H9 (cell line): ENCODE data around the gene ANO3. TPM values are rescaled to one million over a fixed set of nuclear protein-coding genes. Genes with fewer than 3 reads are reported as not detected.

Experiments
- DNase-seq: peaks from one replicate; pipeline ENCODE4 v3.0.0-alpha.2; 2017
- H2AFZ ChIP-seq: one replicate; pipeline ENCODE4 v1.6.1; 2013; ENCODE audit warnings: mild to moderate bottlenecking, low read length, control low read depth, moderate library complexity
- H2AK5ac ChIP-seq: 2 replicates; pipeline ENCODE4 v1.6.1; 2013; ENCODE audit warnings: low read length, control low read depth, mixed read lengths; ENCODE audit not compliant: insufficient read length
- H2BK120ac ChIP-seq: one replicate; pipeline ENCODE4 v1.6.1; 2013; ENCODE audit warnings: low read depth, mild to moderate bottlenecking, low read length, control low read depth, inconsistent platforms; ENCODE audit not compliant: poor library complexity, severe bottlenecking
- H2BK12ac ChIP-seq: 2 replicates; pipeline ENCODE4 v1.6.1; 2013; ENCODE audit warnings: low read length, control low read depth, mixed read lengths, low read depth; ENCODE audit not compliant: insufficient read length
- H2BK15ac ChIP-seq: 2 replicates; pipeline ENCODE4 v1.6.1; 2013; ENCODE audit warnings: low read depth, low read length, control low read depth
- H2BK20ac ChIP-seq: one replicate; pipeline ENCODE4 v1.6.1; 2013; ENCODE audit warnings: low read depth, mild to moderate bottlenecking, low read length, control low read depth, inconsistent platforms; ENCODE audit not compliant: poor library complexity, severe bottlenecking
- H2BK5ac ChIP-seq: 2 replicates; pipeline ENCODE4 v1.6.1; 2013; ENCODE audit warnings: low read length, control low read depth, mixed read lengths; ENCODE audit not compliant: insufficient read length
- H3K14ac ChIP-seq: 2 replicates; pipeline ENCODE4 v1.6.1; 2013; ENCODE audit warnings: low read length, control low read depth; ENCODE audit not compliant: insufficient read depth
- H3K18ac ChIP-seq: 2 replicates; pipeline ENCODE4 v1.6.1; 2013; ENCODE audit warnings: low read depth, mild to moderate bottlenecking, mixed read lengths, low read length, control low read depth; ENCODE audit not compliant: insufficient read length
- H3K23ac ChIP-seq: 2 replicates; pipeline ENCODE4 v1.6.1; 2013; ENCODE audit warnings: low read length, control low read depth, mixed read lengths, low read depth; ENCODE audit not compliant: insufficient read length
- H3K23me2 ChIP-seq: 2 replicates; pipeline ENCODE4 v1.6.1; 2013; ENCODE audit warnings: low read depth, mild to moderate bottlenecking, mixed read lengths, low read length, control low read depth; ENCODE audit not compliant: insufficient read length, poor library complexity, severe bottlenecking
- H3K27ac ChIP-seq: 2 replicates; pipeline ENCODE4 v1.5.1; 2013; ENCODE audit warnings: low read length, control low read depth, mixed read lengths, low read depth; ENCODE audit not compliant: insufficient read length
- H3K27me3 ChIP-seq: 2 replicates; pipeline ENCODE4 v1.6.1; 2013; ENCODE audit warnings: low read length, control low read depth, inconsistent platforms; ENCODE audit not compliant: insufficient read depth
- H3K4ac ChIP-seq: 2 replicates; pipeline ENCODE4 v1.6.1; 2013; ENCODE audit warnings: low read depth, mild to moderate bottlenecking, control low read depth, inconsistent platforms, low read length, moderate library complexity
- H3K4me1 ChIP-seq: 2 replicates; pipeline ENCODE4 v1.6.1; 2013; ENCODE audit warnings: low read length, control low read depth, inconsistent platforms; ENCODE audit not compliant: insufficient read depth
- H3K4me2 ChIP-seq: 2 replicates; pipeline ENCODE4 v1.6.1; 2013; ENCODE audit warnings: low read length, control low read depth, mixed read lengths; ENCODE audit not compliant: insufficient read length, insufficient read depth
- H3K56ac ChIP-seq: 2 replicates; pipeline ENCODE4 v1.6.1; 2013; ENCODE audit warnings: low read depth, mild to moderate bottlenecking, mixed read lengths, low read length, control low read depth; ENCODE audit not compliant: insufficient read length
- H3K79me1 ChIP-seq: 2 replicates; pipeline ENCODE4 v1.6.1; 2013; ENCODE audit warnings: low read depth, mild to moderate bottlenecking, moderate library complexity, low read length, control low read depth, inconsistent platforms; ENCODE audit not compliant: insufficient read depth, poor library complexity, severe bottlenecking
- H3K79me2 ChIP-seq: 2 replicates; pipeline ENCODE4 v1.6.1; 2013; ENCODE audit warnings: low read length, control low read depth, inconsistent platforms; ENCODE audit not compliant: insufficient read depth
- H3K9ac ChIP-seq: 2 replicates; pipeline ENCODE4 v1.6.1; 2013; ENCODE audit warnings: low read length, control low read depth, mixed read lengths; ENCODE audit not compliant: insufficient read length; ENCODE audit errors: extremely low read depth
- H3K9me3 ChIP-seq: one replicate; pipeline ENCODE4 v1.6.1; 2013; ENCODE audit warnings: low read depth, low read length, inconsistent platforms; ENCODE audit not compliant: control insufficient read depth
- H3T11ph ChIP-seq: one replicate; pipeline ENCODE4 v1.6.1; 2013; ENCODE audit warnings: mild to moderate bottlenecking, low read length, control low read depth, inconsistent platforms
- H4K20me1 ChIP-seq: one replicate; pipeline ENCODE4 v1.6.1; 2013; ENCODE audit not compliant: control insufficient read depth, insufficient read length, insufficient read depth
- H4K5ac ChIP-seq: 2 replicates; pipeline ENCODE4 v1.6.1; 2013; ENCODE audit warnings: low read depth, mild to moderate bottlenecking, mixed read lengths, low read length, control low read depth; ENCODE audit not compliant: insufficient read length
- H4K8ac ChIP-seq: replicated peaks from 2 replicates; pipeline ENCODE4 v1.6.1; 2013; ENCODE audit warnings: low read length, control low read depth, mixed read lengths, low read depth; ENCODE audit not compliant: insufficient read length
- H4K91ac ChIP-seq: 2 replicates; pipeline ENCODE4 v1.6.1; 2013; ENCODE audit warnings: low read depth, mild to moderate bottlenecking, moderate library complexity, mixed read lengths, low read length, control low read depth; ENCODE audit not compliant: insufficient read length
- H3K27ac Mint-ChIP-seq, 3 experiments: 2 replicates in 2 of 3; 3 replicates in 1 of 3; pipeline ENCODE4 v1.8.0; 2020 to 2021; ENCODE audit warnings: mixed read lengths in 3 of 3, mild to moderate bottlenecking in 1 of 3, moderate library complexity in 1 of 3
- H3K27me3 Mint-ChIP-seq: 2 replicates; pipeline ENCODE4 v1.8.0; 2021; ENCODE audit warnings: low read depth, mild to moderate bottlenecking, moderate library complexity, mixed read lengths
- H3K36me3 Mint-ChIP-seq, 3 experiments: 2 replicates in 2 of 3; 3 replicates in 1 of 3; pipeline ENCODE4 v1.8.0; 2020 to 2021; ENCODE audit warnings: low read depth in 3 of 3, mixed read lengths in 3 of 3; ENCODE audit not compliant: insufficient read depth in 1 of 3
- H3K4me1 Mint-ChIP-seq, 2 experiments: 2 replicates each; pipeline ENCODE4 v1.8.0; 2020; ENCODE audit warnings: mixed read lengths in 2 of 2
- H3K4me3 Mint-ChIP-seq, 2 experiments: 2 replicates in 1 of 2; 3 replicates in 1 of 2; pipeline ENCODE4 v1.8.0; 2020 to 2021; ENCODE audit warnings: mild to moderate bottlenecking in 2 of 2, mixed read lengths in 2 of 2, moderate library complexity in 1 of 2
- H3K9me3 Mint-ChIP-seq, 2 experiments: 2 replicates in 1 of 2; 3 replicates in 1 of 2; pipeline ENCODE4 v1.8.0; 2020; ENCODE audit warnings: mild to moderate bottlenecking in 2 of 2, mixed read lengths in 2 of 2, moderate library complexity in 1 of 2
- total RNA-seq: library from RNA; stranded (reverse); gene quantifications from 2 replicates; pipeline ENCODE4 v1.2.1, GENCODE V29; 2021
- TF ChIP-seq, protein P1 (sequence below): fragments of 200-600 bp; sonication (generic); conservative IDR thresholded peaks from 3 replicates; pipeline ENCODE4 v1.8.0; 2021; ENCODE audit warnings: antibody characterized with exemption, mild to moderate bottlenecking

Gene ANO3
- total RNA-seq, 1 experiment from 2014 or later: not detected

DNA sequence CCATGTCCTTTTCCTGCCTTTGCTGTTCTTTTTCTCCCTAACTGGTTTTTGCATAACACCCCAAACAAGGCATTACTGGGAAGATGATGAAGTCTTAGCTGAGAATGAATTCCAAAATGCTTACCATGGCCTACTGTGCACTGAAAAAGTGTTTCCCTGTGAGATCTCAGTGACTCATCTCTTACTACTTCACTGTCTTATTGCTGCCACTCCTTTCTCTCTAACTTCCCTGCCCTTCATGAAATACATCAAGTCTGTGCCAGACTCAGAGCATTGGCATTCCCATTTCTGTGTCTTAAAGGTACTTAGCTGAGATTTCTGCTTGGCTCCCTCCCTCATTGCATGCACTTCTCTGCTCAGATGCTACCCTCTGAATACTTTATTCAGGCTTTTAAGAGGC is 289.2 kb downstream of the ANO3 start:
- Histone ChIP-seq H3K56ac (no peak overlapping the region), H3T11ph (no peak overlapping the region), H4K20me1 (no peaks in the 10 kb centered on the region), H2BK15ac (no peak overlapping the region), H2BK120ac (no peak overlapping the region), H3K9me3 (no peaks in the 10 kb centered on the region), H2AK5ac (no peak overlapping the region), H3K9ac (no peak overlapping the region), H3K23ac (no peak overlapping the region), H4K5ac (no peak overlapping the region), H2BK12ac (no peak overlapping the region), H3K27ac (no peak overlapping the region), H3K79me2 (no peaks in the 10 kb centered on the region), H2BK5ac (no peak overlapping the region), H2AFZ (no peak overlapping the region), H3K27me3 (no peaks in the 10 kb centered on the region), H4K91ac (no peak overlapping the region), H3K79me1 (no peaks in the 10 kb centered on the region), H2BK20ac (no peak overlapping the region), H3K14ac (no peak overlapping the region), H4K8ac (no peak overlapping the region), H3K18ac (no peak overlapping the region), H3K4me1 (0 out of 2 replicates have a peak, but pooled peaks cover 2% of the 10 kb centered on the region), H3K23me2 (no peaks in the 10 kb centered on the region), H3K4ac (no peak overlapping the region), H3K4me2 (no peak overlapping the region)
- Mint-ChIP-seq H3K36me3 (no peaks in the 10 kb centered on the region), H3K4me1 (peaks cover 7% of the 10 kb centered on the region in 2 experiments), H3K4me3 (no peak overlapping the region), H3K9me3 (no peaks in the 10 kb centered on the region), H3K27me3 (no peaks in the 10 kb centered on the region), H3K27ac (peak overlapping the region in 1 of 3 experiments; percentile 17; a peak in 1 of 7 replicates)
- DNase-seq: no peak
- TF ChIP-seq, protein P1, sequence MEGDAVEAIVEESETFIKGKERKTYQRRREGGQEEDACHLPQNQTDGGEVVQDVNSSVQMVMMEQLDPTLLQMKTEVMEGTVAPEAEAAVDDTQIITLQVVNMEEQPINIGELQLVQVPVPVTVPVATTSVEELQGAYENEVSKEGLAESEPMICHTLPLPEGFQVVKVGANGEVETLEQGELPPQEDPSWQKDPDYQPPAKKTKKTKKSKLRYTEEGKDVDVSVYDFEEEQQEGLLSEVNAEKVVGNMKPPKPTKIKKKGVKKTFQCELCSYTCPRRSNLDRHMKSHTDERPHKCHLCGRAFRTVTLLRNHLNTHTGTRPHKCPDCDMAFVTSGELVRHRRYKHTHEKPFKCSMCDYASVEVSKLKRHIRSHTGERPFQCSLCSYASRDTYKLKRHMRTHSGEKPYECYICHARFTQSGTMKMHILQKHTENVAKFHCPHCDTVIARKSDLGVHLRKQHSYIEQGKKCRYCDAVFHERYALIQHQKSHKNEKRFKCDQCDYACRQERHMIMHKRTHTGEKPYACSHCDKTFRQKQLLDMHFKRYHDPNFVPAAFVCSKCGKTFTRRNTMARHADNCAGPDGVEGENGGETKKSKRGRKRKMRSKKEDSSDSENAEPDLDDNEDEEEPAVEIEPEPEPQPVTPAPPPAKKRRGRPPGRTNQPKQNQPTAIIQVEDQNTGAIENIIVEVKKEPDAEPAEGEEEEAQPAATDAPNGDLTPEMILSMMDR: no peak
